GM21447 (cell line): Measurements from ENCODE around the gene HECTD1.
"Not testable (repeated sequence)": the region's sequence is repeated elsewhere in the genome, so short reads cannot be mapped to it uniquely, and the experiment has no call there.

Experiments used
- ATAC-seq: cut with Tn5 transposase; IDR thresholded peaks from one replicate; pipeline ENCODE4 v1.9.1; 2021; ENCODE audit not compliant: unreplicated experiment

Gene HECTD1

GRCh38 chr14:31196839-31197492, 10.6 kb downstream of the HECTD1 start:
- no peak for ATAC-seq

- ATAC-seq, result no peak
Observed at GRCh38 chr14:31194661-31195060, 12.9 kb downstream of the HECTD1 start.

GRCh38 chr14:31194095-31194494, 13.5 kb downstream of the HECTD1 start:
- no peak for ATAC-seq

- ATAC-seq, result not testable (repeated sequence)
Observed at GRCh38 chr14:31192544-31192943, 15.0 kb downstream of the HECTD1 start.

GRCh38 chr14:31190717-31191263, 16.8 kb downstream of the HECTD1 start:
- no peak for ATAC-seq

- no peak for ATAC-seq
Observed at GRCh38 chr14:31190219-31190603, 17.4 kb downstream of the HECTD1 start.

- ATAC-seq, result no peak
Observed at GRCh38 chr14:31189346-31190218, 18.0 kb downstream of the HECTD1 start.

- ATAC-seq, result no peak
Observed at GRCh38 chr14:31188744-31189143, 18.8 kb downstream of the HECTD1 start.

GRCh38 chr14:31182016-31182415, 25.6 kb downstream of the HECTD1 start:
- not testable (repeated sequence) for ATAC-seq

- ATAC-seq, result no peak
Observed at GRCh38 chr14:31181271-31181670, 26.3 kb downstream of the HECTD1 start.

- no peak for ATAC-seq
Observed at GRCh38 chr14:31180299-31181051, 27.1 kb downstream of the HECTD1 start.

- no peak for ATAC-seq
Observed at GRCh38 chr14:31174433-31174832, 33.2 kb downstream of the HECTD1 start.

GRCh38 chr14:31173120-31173837, 34.3 kb downstream of the HECTD1 start:
- ATAC-seq, result no peak

- no peak for ATAC-seq
Observed at GRCh38 chr14:31172084-31172483, 35.5 kb downstream of the HECTD1 start.

GRCh38 chr14:31170411-31170810, 37.2 kb downstream of the HECTD1 start:
- ATAC-seq, result no peak

GRCh38 chr14:31169877-31170276, 37.7 kb downstream of the HECTD1 start:
- ATAC-seq, result no peak

- ATAC-seq, result no peak
Observed at GRCh38 chr14:31167032-31167431, 40.6 kb downstream of the HECTD1 start.

- no peak for ATAC-seq
Observed at GRCh38 chr14:31166271-31166561, 41.4 kb downstream of the HECTD1 start.

- no peak for ATAC-seq
Observed at GRCh38 chr14:31164115-31164514, 43.5 kb downstream of the HECTD1 start.

GRCh38 chr14:31162910-31163649, 44.5 kb downstream of the HECTD1 start:
- ATAC-seq, result no peak
